Stimulated activated CD8-positive, alpha-beta memory T cell treated with anti-CD3 and anti-CD28 coated beads, Interleukin-4, amount 100 ng/mL, for 4 hours (primary cell): ENCODE results near the gene PIK3C2B.
"Not testable (repeated sequence)": the region's sequence is repeated elsewhere in the genome, so short reads cannot be mapped to it uniquely, and the experiment has no call there.

Experiments
- DNase-seq, 2 donors: peaks; one replicate each; pipeline ENCODE4 v3.0.0-alpha.2; 2020; ENCODE audit warnings: low read depth in 2 of 2, low spot score in 1 of 2

Gene PIK3C2B

DNA sequence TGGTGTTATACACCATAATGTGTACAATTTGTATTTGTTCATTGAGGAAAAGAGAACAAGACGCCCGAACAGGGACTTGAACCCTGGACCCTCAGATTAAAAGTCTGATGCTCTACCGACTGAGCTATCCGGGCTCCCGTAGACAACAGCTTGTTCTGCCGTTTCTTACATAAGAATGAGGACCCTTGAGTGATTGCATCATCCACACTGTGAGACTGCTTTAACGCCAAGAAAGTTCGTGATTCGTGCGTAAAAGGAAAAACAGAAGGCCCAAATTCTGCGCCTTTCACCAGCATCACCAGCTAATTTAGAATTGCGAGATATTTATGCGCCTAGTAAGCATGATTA is 12.3 kb upstream of the PIK3C2B start:
- DNase-seq: peak; percentile 73 to 93

DNA sequence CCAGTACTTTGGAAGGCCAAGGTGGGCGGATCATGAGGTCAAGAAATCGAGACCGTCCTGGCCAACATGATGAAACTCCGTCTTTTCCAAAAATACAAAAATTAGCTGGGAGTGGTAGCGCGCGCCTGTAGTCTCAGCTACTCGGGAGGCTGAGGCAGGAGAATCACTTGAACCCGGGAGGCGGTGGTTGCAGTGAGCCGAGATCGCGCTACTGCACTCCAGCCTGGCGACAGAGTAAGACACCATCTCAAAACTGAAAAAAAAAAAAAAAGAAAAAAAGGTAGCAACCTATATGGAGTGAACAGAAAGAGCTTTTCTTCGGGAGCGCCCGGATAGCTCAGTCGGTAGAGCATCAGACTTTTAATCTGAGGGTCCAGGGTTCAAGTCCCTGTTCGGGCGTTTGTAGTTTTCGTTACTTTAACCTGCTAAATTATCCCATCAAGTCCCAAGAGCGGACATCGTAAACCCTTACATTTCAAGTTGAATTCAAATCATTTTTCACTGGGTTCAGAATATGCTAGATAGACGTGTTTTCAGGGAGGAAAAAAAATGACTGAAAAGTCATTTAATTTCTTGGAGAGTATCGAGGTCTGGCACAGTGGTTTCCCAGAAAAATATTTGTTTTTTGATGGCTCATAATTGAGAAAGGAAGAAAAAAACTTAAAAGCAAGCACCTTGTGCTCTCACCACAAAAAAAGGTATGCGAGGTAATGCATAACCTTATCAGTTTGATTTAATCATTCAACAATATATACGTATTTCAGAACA is 11.8 kb upstream of the PIK3C2B start:
- peak; percentile 45 to 53 for DNase-seq

DNA sequence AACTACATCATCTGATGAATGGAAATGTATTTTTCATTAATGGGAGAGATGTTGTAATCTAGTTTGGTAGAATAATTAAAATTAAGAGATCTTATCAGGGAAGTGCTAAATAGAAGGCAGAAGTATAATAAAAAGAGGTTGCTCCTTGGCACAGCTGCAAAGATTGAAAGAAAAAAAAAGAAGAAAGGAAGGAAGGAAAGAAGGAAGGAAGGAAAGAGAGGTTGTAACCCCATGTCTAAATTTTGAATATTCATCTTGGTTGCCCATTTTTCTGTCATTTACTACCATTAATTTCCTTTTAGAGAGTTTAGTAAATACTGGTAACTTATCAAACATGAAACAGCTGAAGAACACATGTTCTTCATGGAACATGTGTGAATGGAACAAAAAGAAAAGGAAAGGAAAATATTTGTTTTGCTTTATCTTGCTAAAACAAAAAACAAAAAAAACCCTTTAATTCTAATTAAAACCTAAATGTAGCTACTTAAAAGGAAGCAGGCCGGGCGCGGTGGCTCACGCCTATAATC is 11.1 kb upstream of the PIK3C2B start:
- no peak for DNase-seq

DNA sequence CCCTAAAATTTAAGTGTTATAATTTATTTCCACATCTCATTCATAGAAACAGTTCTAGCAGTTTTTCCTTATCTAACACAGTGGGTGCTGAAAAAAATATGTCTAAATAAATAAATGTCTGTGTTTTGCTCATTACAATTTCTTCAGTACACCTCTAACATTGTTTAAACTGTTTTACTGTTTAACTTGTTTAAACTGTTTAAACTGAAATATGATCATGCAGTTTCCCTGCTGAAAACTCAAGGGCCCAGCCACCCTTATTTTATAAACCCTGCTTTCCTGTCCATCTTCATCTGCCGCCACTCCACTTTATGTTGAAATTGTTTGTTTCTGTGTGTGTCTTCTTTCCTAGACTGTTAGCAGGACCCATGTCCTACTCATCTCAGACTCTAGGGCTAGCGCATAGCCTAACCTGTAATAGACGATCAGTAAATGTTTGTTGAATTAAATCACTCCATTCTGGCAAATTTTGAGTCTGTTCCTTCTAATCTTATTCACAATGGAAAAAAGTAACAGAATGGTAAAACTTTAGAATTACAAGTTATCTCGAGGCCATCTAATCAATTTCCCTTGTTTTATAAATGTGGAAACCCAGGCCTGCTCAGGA is 9.4 kb upstream of the PIK3C2B start:
- no peak for DNase-seq

DNA sequence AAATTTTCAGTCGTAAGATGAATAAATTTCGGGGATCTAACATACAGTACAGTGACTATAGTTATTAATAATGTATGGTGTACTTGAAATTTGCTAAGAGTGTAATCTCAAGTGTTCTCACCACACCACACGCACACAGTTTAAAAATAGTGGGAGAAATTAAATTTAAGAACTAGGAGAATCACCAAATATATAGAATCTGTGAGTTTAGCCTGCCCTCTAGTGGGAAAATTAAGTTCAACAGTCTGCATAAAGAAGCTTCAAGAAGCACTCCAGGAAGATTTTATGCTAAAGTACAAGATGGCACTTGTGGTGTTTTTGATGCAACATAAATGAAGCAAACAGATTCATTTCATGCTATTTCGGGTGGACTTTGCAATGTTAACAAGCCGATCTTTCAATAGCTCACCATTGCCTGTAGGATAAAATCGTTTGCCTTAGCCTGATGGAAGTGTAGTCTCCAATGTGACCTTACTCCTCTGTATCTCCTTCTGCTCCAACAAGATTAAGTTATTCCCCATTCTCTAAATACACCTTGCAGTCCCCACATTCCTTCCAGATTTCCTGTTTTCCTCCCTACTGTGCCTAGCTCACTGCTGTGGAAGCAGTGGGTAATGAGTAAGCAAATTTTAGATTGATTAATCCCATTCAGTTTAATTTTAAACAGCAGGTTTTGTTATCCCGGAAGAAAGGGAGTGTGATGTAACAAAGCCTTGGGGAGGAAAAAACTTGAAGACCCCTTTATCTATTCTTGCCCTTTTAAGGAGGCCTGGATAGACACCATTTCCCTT is 8.7 kb upstream of the PIK3C2B start:
- DNase-seq: no peak

DNA sequence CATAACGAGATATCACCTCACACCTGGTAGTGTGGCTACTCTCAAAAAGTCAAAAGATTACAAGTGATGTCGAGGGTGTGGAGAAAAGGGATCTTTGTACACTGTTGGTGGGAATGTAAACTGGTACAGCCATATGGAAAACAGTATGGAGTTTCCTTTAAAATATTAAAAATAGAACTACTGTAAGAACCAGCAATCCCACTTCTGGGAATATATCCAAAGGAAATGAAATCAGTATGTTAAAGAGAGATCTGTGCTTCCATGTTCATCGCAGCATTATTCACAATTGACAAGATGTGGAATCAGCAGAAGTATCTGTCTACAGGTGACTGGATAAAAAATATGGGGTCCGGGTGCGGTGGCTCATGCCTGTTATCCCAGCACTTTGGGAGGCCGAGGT is 7.6 kb upstream of the PIK3C2B start:
- no peak for DNase-seq

DNA sequence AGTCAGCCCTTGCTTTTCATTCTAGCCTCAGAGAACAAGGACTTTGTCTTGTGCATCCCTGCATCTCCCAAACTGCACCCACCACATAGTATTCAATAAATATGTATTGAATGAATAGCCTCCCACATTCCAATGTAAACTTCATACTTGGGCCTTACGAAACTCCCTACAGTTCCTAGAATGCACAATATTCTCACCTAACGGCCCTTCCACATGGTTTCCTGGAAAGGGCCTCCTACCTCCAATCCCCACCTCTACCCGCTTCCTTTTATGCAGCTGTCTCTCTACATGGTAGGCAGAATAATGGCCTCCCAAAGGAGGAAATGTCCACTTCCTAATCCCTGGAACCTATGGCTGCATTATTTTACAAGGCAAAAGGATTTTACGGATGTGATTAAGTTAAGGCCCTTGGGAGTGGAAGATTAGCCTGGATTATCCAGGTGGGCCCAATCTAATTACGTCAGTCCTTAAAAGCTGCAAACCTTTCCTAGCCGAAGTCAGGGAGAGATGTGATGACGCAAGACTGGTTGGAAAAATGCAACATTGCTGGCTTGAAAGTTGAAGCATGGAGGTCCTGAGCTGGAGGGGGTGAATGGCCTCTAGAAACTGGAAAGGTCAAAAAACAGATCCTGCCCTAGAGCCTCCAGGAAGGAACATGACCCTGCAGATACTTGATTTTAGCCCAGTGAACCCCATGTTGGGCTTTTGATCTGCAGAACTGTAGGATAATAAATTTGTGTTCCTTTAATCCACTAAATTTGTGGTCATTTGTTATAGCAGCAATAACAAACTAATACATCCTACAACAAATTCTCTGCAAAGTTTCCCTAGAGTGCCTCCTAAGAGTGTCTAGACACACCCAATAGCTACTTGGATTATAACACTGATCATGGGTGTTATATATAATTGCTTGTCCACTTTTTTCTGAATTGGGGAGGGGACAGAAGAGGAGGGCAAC is 5.2 kb upstream of the PIK3C2B start:
- DNase-seq: no peak

DNA sequence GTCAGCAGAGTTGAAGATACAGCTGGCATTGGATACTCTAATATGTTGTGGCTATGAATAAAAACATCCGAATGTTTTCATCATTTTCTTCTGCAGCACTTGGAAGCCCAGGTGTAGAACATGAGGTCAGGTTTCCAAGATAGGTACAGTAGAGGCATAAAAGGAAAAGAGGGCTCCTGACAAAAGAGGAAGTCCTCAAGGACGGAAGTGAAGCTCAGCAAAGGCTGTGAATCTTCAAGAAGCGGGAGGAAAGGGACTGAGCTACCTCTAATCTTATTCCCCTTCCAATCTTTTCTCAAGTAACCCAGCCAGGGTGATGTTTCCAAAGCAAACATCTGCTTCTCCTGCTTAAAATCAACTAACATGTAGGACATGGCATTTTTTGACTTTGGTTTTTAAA is 4.4 kb upstream of the PIK3C2B start:
- no peak for DNase-seq

DNA sequence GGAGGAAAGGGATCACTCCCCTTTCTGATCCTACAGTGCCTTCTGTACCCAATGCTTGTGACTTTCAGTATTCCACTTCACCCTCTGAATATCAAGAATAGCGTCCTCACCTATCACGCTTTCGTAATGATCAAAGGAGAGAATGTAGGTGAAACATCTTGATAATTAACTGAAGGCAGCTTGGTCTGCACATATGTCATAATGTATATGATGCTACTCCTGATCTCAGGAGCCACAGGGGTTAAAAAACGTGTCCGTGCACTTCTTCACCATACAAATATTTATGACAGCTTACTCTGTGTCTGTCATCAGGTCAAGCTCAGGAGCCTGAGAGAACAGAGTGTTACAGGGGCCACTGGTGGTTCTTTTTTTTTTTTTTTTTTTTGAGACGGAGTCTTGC is 1.2 kb upstream of the PIK3C2B start:
- DNase-seq: no peak

DNA sequence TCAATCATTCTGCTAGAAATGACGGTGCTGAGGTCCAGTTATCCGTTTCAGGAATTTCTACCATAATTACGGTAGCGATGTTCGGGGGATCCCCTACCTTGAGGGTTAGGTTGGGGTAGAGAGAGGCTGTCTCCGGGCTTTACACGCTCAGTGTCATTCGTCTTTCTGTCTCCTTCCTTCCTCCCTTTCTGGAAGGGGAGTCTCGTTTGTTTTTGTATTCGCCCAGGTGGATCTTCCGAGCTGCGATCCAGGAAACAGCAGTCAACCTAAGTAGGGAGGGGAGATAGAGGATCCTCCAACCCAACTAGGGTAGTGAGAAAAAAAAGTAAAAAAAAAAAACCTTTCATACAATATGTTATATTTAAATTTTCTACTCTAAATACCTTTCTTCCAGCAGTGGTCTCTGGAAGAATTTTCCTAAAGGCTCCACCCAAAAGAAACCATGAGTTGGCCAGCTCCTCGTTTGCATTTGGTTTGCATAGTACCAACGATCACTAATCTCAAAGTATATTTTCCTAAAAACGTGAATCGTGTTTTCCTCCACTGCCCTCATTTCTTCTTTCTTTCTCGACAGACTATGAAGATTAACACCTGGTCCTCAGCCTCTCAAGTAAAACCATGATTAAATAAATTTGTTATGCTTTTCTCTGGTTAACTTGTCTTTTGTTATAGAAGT is 611 bp upstream of the PIK3C2B start:
- DNase-seq: no peak

DNA sequence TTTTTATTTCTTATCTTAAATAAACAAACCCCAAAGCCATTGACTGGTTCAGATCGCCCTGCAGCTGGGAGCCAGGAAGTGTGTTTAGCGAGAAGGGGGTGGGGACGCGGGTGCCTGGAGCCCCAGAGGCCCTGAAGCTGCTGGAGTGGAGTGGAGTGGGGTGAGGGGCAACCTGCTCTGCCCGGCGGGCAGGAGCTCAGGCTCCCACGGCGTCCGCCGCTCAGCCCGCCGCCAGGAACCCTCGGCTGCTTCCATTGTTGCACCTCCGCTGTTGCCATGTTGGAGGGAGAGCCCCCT is 673 bp downstream of the PIK3C2B start:
- peak in 1 of 2 donors; percentile 14 for DNase-seq

DNA sequence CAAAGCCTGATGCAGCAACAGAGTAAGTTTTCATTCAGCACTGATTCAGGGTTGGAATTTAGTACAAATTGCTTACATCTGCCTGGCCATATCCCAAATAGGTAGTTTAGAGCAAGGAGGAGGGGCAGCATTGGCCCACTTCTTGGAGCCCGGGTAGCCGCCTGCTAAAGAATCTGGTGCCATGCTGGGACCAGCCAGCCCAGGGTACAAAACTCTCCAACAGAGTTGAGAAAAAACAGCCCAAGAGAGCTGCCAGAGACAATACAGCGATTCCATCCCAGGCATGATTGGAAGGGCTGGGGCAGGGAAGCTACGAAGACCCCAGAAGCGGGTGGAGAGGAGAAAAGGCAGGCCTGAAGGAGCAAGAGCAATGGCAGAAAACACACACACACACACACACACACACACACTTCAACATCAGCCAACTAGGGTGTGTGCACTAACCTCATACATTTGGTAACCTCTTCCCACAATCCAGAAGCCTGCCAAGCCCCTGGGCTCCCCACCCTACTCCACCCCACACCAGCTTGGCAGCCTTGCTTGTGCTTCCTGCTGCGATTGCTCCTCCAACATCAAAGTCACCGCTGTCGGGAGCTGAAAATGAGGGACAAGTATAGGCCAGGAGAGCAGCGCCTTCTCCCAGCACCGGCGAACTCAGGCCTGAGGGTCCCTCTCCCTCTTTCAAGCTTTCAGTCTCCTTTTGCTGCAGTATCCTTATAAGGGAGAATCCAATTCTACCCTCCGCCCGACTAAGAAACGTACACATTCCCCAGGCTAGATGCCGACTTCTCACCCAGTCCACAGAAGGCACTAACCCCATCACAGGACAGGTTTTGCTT is 1.2 kb downstream of the PIK3C2B start:
- no peak for DNase-seq

DNA sequence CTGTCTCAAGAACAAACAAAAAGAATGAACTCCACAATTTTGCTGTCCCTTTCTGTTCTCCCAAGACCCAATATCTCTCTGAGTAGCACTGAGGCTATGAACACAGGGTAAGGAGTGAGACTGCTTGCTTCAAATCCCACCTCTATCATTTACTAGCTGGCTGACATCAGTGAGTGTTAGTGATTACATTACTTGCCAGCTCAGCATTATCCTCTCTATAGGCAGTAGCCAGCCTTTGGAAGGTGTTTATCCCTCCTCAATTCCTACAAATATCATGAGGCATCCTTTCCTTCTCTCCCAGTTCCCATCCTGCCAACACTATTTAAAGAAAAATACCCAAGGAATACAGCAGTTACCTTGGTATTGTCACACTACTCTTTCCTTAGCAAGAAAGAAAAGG is 3.0 kb downstream of the PIK3C2B start:
- DNase-seq: no peak

DNA sequence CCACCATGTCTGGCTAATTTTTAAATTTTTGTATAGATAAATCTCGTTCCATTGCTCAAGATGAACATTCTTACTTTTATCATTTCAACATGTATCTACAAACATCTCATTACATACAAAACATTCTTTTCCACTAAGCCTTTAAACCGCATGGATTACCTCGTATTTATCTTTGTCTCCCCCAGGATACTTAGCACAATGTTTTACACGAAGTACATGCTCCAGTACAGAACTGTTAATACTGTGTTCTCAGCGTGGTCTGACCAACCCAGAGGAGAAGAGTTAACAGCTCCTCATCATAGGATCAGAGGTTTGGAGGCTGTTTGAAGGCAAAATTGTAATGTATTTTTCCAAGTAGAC is 7.4 kb downstream of the PIK3C2B start:
- DNase-seq: no peak

DNA sequence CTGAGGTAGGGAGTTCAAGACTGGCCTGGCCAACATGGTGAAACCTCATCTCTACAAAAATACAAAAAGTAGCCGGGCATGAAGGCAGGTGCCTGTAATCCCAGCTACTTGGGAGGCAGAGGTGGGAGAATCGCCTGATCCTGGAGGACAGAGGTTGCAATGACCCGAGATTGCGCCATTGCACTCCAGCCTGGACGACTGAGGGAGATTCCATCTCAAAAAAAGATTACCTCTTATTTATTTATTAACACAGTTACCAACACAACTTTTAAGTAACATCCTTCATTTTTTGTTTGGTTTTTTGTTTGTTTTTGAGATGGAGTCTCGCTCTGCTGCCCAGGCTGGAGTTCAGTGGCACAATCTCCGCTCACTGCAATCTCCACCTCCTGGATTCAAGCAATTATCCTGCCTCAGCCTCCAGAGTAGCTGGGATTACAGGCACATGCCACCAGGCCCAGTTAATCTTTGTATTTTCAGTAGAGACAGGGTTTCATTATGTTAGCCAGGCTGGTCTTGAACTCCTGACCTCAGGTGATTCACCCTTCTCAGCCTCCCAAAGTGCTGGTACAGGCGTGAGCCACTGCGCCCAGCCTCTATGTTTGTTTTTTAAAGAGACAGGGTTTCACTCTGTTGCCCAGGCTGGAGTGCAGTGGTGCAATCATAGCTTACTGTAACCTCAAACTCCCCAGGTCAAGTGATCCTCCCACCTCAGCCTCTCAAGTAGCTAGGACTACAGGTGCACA is 7.9 kb downstream of the PIK3C2B start:
- not testable (repeated sequence) for DNase-seq

DNA sequence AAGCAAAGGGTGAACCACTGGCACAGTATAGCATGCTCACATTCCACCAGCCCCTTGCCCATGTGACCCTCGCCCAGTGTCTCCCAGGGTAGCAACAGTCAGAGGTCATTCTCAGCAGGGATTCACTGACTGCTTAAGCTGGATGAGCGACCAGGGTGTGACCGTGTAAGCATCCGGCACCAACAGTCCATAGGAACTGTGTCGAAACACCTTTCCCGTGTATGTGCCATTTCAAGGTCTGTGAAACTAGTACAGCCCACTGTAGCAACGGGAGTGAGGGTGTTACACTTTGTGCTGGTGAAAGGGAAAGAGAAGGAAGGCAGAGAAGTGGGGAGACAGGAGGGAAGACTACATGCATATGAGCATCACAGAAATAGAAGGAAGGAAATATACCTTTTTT is 10.8 kb downstream of the PIK3C2B start:
- no peak for DNase-seq

DNA sequence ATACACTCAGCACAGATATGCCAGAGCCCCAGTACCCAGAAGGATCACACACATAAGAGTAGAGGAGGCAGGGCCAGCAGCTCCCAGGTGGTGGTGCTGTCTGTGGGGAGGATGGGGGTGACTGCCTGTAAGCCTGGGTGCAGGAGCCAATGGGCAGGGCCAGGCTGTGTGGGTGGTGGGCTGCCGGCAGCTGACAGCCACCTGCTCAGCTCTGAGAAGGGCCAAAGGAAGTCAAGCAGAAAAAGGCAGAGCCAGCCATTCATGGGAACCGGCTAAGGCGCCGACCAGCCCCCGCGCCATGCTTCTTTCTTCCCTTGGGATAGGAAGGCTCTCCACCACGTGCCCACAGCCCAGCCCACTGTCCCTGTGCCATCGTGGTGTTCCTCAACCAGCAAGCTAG is 14.1 kb downstream of the PIK3C2B start:
- DNase-seq: no peak

DNA sequence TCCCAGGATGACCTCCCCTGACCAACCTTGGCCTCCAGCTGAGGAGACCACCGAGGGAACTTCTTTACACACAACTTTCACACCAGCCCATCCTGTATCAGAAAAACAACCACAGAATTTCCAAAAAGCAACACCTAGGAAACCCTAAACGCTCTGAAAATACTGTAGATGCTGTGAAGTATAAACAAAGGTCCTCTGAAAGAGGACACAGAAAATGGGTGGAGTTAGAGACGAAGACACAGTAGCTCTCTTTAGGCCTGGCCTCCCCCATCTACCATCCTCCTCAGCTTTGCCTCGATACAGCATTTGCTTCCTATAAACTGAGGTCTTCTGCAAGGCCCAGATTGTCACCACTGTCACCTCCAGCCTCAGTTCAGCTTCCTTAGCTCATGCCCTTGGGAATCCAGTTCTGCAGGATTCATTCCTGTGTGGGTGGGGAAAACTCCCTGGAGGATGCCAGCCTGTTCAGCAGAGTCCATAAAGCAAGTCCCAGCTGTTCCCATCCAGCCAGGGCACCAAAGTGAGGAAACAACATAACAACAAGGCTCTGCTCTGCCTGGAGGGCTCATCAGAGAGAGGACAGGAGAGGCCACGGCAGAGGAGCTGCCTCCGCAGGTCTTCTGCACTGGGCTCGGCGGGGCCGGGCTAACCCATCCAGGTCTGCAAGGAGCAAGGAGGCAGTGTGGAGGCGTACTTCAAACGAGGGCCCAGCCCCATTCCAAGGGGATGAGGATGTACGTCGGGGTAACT is 15.0 kb downstream of the PIK3C2B start:
- DNase-seq: no peak
